NCI-H524 treated with DMSO at 0.1 percent for 48 hours (cell line): Measurements from ENCODE around the gene PTTG1.
"Not testable (repeated sequence)": the region's sequence is repeated elsewhere in the genome, so short reads cannot be mapped to it uniquely, and the experiment has no call there.

Source experiments
- DNase-seq: peaks from one replicate; lab custom pipeline; 2025; lab: John Stamatoyannopoulos, UW

Gene PTTG1

GRCh38 chr5:160423099-160423498 is 1.4 kb downstream of the PTTG1 start:
- no peak for DNase-seq

- peak; percentile 65 for DNase-seq
Measured at GRCh38 chr5:160427607-160428006, 6.0 kb downstream of the PTTG1 start.

DNA sequence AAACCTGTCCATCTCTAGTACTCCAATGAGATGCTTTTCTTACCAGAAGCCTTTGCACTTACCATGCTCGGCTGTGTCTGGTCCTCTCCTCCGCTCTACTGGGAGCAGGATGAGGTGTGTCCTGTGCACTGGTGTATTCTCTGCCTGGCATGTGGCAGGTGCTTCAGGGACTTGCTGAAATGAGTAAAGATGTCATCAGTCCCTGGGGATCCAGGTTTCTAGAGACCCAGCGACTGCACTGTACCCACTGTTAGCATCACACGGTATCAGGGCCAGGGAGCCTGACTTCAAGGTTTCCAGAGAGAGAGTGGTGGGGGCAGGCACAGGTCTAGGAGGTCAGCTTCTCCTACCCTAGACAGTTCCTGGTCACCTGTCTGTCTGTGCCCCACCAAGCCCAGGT is 10.5 kb downstream of the PTTG1 start:
- DNase-seq = no peak

GRCh38 chr5:160432787-160433186 is 11.1 kb downstream of the PTTG1 start:
- no peak for DNase-seq

DNA sequence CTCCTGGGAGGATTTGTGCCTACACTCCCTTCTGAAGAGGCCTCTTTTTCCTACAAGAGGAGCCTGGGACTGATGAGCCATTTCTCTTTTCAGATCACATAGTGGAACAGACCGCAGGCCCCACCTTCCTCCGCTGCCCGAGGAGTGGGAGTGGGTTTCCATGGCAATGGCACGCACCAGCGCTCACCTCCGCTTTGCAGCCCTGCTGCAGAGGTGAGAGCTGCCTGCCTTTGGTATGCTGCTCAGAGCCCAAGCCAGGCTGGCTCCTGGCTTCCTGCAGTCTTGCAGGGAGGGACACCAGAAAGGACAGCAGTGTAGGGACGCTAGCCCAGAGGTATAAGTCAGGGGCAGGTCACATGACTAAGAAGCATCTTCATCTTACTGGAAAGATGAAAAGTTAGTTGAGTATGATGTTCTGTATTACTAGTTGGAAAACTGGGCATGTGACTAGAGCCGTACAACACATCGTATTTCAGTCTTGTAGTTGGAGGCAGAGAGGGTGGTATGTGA is 12.4 kb downstream of the PTTG1 start:
- no peak for DNase-seq

DNA sequence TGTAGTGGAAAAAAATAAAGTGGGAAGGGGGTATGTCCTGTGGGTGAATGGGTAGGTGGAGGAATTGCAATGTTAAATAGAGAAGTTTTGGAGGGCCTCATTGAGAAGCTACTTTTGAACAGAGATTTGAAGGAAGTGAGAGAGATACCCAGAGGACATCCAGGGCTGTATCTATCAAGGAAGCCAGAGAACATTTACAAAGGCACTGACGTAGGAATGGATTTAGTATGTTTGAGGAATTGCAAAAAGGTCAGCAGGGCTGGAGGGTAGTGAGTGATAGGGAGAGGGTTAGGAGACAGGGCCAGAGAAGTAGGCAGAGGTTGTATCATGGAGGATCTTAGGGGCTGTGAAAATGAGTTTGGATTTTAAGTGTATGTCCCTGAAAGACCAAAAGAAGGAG is 13.9 kb downstream of the PTTG1 start:
- DNase-seq = no peak

DNA sequence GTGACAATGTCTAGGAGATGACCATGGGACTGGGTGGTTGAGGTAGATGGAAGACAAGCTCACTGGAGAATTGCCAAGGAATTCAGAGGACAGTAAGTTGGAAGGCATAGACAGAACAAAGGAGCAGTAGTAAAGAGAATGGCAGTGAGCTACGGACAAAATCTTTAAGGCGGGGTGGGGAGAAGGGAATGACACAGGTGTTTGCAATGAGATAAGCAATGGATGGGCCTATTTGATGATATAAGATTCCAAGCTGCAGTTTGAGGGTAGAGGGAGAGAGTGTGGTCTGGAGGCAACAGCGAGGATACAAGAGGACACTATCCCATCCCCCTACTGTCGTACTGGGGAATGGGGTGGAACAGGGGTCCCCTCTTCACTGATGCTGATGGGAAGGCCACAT is 14.4 kb downstream of the PTTG1 start:
- no peak for DNase-seq

DNA sequence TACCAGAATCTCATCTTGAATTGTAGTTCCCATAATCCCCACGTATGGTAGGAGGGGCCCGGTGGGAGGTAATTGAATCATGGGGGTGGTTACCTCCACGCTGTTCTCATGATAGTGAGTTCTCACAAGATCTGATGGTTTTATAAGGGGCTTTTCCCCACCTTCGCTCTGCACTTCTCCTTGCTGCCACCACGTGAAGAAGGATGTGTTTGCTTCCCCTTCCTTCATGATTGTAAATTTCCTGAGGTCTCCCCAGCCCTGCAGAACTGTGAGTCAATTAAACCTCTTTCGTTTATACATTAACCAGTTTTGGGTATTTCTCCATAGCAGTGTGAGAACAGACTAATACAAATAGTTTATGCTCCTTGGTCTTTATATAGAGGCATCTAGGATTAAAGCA is 15.0 kb downstream of the PTTG1 start:
- DNase-seq = not testable (repeated sequence)

- no peak for DNase-seq
Measured at GRCh38 chr5:160437271-160437670, 15.6 kb downstream of the PTTG1 start.

DNA sequence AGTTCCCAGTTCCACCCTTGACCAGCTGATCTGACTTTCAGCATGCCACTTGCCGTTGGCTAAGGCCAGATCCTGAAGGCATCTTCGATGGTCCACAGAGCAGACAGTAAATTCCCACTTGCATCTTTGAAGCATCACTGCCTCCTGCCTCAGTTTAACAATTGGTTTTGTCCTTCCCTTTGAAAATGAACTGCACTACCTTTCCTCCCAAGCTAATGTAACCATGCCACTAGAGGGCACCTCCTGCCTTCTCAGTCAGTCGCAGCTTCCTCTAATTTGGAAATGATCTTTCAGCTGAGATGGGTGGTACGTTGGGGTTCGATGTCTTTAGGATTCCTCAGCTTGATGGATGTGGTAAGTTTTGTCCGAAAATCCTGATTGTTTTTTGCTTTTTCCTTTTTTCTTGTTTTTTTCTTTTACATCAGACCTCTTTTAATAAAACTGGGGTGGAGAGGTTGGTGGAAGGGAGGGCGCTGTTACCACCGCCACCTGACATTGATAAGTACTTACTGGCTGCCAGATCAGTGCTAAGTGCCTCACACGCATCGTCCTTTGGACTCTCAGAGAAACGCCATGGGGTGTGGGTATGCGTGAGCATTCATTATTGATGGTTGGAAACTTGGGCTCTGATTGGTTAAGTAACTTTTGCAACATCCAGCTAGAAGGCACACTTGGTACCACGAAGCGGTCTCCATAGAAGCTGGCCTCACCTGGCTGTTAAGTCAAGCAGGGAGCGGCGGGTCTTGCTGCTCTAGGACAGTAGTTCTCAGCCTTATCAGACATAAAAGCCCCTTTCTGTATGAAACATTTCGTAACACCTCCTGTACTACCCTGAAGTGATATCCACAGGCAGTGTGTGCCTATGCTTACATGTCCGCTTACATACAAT is 16.9 kb downstream of the PTTG1 start:
- peak; percentile 51 for DNase-seq

DNA sequence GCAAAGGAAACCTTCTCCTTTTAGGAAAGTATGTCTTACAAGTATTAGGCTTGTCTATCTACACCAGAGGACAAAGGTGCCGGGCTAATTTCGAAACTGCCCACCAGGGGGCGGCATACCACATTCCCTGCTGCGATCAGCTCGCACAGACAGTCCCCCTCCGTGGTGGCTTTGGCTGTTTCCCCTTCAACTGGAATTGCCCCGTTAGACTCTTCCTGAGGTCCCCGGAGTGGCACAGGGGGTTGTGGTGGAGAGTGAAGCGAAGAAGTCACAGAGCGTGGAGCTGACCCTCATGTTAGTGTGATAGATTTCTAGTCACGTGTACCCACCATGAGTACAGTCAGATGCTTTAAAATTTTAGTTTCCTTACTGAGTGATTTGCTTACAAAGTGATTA is 17.5 kb downstream of the PTTG1 start:
- DNase-seq = peak; percentile 50

DNA sequence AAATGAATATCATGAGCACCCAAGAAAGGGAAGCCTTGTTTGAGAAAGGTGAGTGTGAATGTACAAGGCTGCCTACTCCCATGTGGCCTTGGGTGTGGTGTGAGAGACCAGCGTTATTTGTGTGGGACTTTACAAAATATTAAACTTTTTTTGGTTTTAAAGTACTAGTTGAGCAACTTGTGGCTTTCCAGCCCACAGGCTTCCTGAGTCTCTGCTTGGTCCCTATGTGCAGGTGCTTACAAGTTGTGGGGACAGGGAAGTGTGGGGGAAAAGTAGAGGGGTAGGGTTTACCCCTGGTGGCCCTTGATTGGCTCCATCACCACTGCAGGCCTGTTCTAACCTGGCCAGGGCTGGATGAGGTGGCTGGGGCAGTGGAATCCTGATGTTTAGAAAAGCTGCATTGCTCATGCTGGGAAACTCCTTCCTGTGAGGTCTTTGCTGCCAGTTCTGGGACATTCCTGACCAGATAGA is 19.7 kb downstream of the PTTG1 start:
- DNase-seq = no peak

- DNase-seq = no peak
Measured at GRCh38 chr5:160442824-160443431, 21.3 kb downstream of the PTTG1 start.

DNA sequence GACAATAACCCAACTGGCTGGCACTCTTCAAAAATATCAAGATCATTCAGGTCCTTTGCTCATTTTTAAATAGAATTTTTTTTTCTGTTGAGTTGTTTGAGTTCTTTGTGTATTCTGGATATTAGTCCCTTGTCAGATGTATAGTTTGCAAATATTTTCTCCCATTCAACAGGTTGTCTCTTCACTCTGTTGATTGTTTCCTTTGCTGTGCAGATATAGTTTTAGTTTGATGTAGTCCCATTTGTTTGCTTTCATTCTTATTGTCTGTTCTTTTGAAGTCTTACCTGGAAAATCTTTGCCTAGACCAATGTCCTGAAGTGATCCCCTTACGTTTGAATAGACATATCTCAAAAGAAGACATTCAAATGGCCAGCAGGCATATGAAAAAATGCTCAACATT is 22.8 kb downstream of the PTTG1 start:
- no peak for DNase-seq

DNA sequence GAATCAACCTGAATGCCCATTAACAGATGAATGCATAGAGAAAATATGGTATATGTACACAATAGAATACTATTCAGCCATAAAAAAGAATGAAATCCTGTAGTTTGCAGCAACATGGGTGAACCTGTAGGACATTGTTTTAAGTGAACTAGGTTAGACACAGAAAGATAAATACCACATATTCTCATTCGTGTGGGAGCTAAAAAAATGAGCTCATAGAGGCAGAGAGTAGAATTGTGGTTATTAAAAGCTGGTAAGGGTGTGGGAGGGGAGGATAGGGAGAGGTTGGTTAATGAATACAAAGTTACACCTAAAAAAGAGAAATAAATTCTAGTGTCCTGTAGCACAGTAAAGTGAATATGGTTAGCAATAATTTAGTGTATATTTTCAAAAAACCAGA is 23.5 kb downstream of the PTTG1 start:
- DNase-seq = no peak

DNA sequence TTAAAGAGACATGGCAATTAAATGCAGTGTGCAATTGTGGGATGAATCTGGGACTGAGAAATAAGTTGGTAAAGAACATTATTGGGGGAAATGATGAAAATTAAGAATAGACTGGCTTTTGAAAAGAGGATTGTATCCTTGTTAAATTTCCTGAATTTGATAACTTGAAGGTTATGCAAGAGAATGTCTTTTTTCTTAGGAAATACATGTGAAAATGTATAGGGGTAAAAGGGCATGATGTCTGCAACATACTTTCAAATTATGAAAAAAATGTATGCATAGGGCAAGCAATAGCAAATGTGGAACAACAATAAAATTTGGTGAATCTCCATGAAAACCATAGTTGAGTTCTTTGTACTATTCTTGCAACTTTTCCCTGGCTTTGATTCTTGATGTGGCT is 24.1 kb downstream of the PTTG1 start:
- DNase-seq = no peak

DNA sequence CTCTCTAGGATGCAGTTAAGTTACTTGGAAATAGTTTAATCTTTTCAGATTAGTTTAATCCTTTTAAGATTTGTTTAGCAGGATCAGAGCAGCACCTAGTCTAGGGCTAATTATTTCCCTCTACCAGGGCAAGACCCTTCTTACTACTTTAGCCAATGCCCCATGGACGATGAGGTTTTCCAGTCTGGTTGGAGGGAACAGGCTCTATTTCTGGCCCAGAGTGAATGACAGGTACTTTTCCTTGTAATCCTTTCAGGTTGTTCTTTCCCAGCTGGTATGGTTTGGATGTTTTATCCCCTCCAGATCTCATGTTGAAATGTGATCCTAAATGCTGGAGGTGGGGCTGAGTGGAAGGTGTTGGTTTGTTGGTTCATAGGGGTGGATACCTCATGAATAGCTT is 27.2 kb downstream of the PTTG1 start:
- DNase-seq = peak; percentile 12

DNA sequence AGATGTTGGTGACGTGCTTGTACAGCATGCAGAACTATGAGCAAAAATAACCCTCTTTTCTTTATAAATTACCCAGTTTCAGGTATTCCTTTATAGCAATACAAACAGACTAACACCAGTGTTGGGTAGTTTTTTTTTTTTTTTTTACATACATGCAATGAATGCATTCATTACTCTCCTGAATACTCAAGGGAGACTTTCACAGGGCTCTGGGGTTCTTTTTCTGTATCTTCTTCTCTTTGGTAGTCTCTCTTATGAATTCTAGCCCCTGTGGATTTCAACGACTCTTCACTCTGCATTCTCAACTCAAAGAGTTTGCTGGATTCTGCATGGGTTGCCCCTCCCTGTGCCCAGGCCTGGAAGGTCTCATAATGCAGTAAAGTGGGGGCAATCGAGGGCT is 27.8 kb downstream of the PTTG1 start:
- DNase-seq = no peak

GRCh38 chr5:160450164-160450932 is 28.7 kb downstream of the PTTG1 start:
- DNase-seq = no peak

DNA sequence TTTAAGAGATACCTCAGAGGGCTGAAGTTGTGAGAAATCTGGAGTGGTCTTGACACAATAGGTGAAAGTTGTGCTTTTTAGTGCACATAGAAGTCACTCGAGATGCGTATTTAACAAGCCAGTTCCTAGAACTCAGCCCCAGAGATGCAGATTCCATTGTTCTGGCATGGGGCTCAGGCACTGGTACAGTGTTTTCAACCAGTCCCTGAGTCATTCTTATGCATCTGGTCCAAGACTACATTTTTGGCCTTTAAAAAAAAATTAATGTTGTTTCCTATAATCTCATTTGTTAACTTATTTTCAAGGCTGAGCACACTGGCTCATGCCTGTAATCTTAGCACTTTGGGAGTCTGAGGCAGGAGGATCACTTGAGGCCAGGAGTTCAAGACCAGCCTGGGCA is 29.6 kb downstream of the PTTG1 start:
- no peak for DNase-seq

DNA sequence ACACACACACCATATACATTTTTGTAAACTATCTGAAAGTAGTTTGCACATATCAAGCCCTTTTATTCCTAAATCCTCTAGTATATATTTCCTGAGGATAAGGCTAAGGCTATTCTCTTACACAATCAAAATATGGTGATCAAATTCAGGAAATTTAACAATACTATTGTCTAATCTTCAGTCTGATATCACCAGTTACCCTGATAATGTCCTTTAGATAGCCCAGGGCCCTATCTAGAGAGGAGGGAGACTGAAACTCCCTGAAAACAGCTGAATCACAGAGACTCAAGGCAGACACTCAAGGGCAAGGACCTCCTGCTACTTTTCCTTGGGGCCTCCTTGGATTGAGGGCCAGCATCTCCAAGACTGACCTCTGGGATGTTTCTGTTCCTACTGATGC is 30.4 kb downstream of the PTTG1 start:
- no peak for DNase-seq

- DNase-seq = no peak
Measured at GRCh38 chr5:160452795-160453194, 31.1 kb downstream of the PTTG1 start.

DNA sequence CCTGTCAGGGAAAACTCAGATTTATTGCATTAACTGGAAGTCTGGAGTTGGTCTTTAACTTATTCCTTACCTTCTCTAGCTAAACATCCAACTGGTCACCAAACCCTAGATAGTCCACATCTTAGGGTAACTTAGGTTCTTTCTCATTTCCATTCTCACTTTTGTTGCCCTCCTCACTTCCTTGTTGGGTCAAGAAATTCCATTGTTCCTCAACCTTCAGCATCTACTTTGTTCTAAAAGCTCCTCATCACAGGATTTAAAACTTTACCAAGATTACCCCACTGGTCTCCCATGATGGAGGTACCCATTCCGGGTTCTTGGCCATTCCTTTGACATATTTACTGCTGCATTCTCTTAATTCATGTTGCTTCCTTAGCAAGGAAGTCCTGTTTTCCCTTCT is 32.1 kb downstream of the PTTG1 start:
- DNase-seq = no peak
